Measurements from ENCODE around the gene MEIS3.

DNA sequence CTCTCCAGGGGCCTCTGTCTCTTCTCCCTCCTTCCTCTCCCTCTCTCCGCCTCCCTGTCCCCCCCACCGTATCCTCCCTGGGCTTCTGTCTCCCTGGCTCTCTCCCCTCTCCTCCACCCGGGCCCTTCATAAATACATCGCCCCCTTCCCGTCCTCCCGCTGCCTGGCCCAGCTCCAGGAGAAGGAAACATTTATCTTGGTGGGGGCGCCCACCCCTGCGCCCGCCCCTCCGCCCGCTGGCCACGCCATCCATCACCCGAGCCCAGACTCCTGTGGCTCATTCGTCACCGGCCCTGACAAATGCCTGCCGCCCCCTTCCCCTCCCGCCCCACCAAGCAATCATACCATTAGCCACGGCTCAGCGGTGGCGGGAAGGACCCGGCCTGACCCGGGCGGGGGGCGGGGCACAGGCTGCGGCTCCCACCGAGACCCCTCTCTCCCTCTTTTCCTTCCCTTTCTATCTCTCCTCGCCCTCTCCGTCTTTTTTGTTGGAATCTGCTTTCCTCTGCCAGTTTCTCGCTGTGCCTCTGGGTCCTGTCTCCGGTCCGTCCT, 2.6 kb upstream of the MEIS3 start:
- no peak for TF ChIP-seq POLR2A (IDR thresholded peaks at IDR 0.05; ENCODE audit: extremely low read depth, insufficient read length)
- TF ChIP-seq, protein P1, sequence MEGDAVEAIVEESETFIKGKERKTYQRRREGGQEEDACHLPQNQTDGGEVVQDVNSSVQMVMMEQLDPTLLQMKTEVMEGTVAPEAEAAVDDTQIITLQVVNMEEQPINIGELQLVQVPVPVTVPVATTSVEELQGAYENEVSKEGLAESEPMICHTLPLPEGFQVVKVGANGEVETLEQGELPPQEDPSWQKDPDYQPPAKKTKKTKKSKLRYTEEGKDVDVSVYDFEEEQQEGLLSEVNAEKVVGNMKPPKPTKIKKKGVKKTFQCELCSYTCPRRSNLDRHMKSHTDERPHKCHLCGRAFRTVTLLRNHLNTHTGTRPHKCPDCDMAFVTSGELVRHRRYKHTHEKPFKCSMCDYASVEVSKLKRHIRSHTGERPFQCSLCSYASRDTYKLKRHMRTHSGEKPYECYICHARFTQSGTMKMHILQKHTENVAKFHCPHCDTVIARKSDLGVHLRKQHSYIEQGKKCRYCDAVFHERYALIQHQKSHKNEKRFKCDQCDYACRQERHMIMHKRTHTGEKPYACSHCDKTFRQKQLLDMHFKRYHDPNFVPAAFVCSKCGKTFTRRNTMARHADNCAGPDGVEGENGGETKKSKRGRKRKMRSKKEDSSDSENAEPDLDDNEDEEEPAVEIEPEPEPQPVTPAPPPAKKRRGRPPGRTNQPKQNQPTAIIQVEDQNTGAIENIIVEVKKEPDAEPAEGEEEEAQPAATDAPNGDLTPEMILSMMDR (IDR thresholded peaks at IDR 0.05; ENCODE audit: low read depth, low read length), result no peak
- TF ChIP-seq, protein P2, sequence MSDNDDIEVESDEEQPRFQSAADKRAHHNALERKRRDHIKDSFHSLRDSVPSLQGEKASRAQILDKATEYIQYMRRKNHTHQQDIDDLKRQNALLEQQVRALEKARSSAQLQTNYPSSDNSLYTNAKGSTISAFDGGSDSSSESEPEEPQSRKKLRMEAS (IDR thresholded peaks at IDR 0.05; ENCODE audit: low read depth, low read length), result no peak
